Panc1 (cell line): ENCODE measurements around the gene RRP8. TPM values are rescaled to one million over a fixed set of nuclear protein-coding genes. Genes with fewer than 3 reads are reported as not detected.

Source experiments
- ATAC-seq: fragments of 200-7000 bp; cut with Tn5 transposase; 2 replicates; pipeline ENCODE4 v1.9.1; 2020; ENCODE audit warnings: mild to moderate bottlenecking, moderate library complexity
- BruUV-seq: library from RNA; stranded (reverse); fragments of 400-500 nt; replicated peaks from 2 replicates; lab custom pipeline; 2021; lab: Mats Ljungman, UMichigan
- CTCF ChIA-PET: fragments of 300-600 bp; sonication (Branson Sonifier 250); formaldehyde crosslinking; loops from one replicate; lab custom pipeline; 2022; ENCODE audit warnings: antibody characterized with exemption; lab: Charles Lee
- POLR2A ChIA-PET: fragments of 300-600 bp; sonication (Branson Sonifier 250); formaldehyde crosslinking; loops from one replicate; lab custom pipeline; 2022; ENCODE audit warnings: antibody characterized with exemption; lab: Charles Lee
- DNase-seq: peaks from one replicate; pipeline ENCODE4 v3.0.0-alpha.2; 2010; ENCODE audit warnings: low read depth, low spot score
- H3K27ac ChIP-seq: 2 replicates; pipeline ENCODE4 v1.5.1; 2011; ENCODE audit warnings: mild to moderate bottlenecking, low read length, inconsistent platforms
- H3K27me3 ChIP-seq: fragments of 200-500 bp; sonication (Bioruptor generic); 2 replicates; pipeline ENCODE4 v1.6.0; 2014; ENCODE audit warnings: low read length, inconsistent platforms; ENCODE audit not compliant: control insufficient read depth, insufficient read depth
- H3K36me3 ChIP-seq: fragments of 200-500 bp; sonication (Bioruptor generic); 2 replicates; pipeline ENCODE4 v1.5.1; 2014; ENCODE audit warnings: inconsistent platforms, mild to moderate bottlenecking, low read length, moderate library complexity; ENCODE audit not compliant: control insufficient read depth, insufficient read depth
- H3K4me1 ChIP-seq: 2 replicates; pipeline ENCODE4 v1.5.1; 2011; ENCODE audit warnings: inconsistent platforms, mild to moderate bottlenecking, low read length, moderate library complexity; ENCODE audit not compliant: control insufficient read depth, insufficient read depth
- H3K4me3 ChIP-seq, 2 experiments: 2 replicates each; pipeline ENCODE4 v1.5.1; 2011 to 2012; ENCODE audit warnings: low read depth in 2 of 2, low read length in 2 of 2, mild to moderate bottlenecking in 2 of 2, inconsistent platforms in 1 of 2, moderate library complexity in 1 of 2
- H3K9me3 ChIP-seq: fragments of 200-500 bp; sonication (Bioruptor generic); 2 replicates; pipeline ENCODE4 v1.5.1; 2014; ENCODE audit warnings: low read depth, mild to moderate bottlenecking, inconsistent platforms, low read length, moderate library complexity; ENCODE audit not compliant: control insufficient read depth, insufficient read depth
- POLR2AphosphoS5 ChIP-seq: IDR thresholded peaks from 2 replicates; pipeline ENCODE4 v1.6.1; 2012; ENCODE audit warnings: mild to moderate bottlenecking, low read depth, low read length, moderate library complexity
- SIN3A ChIP-seq: IDR thresholded peaks from 2 replicates; pipeline ENCODE4 v1.6.1; 2012; ENCODE audit warnings: low read depth, mild to moderate bottlenecking, low read length, moderate library complexity, borderline replicate concordance; ENCODE audit not compliant: insufficient read depth
- TCF7L2 ChIP-seq: IDR thresholded peaks from 2 replicates; pipeline ENCODE4 v1.6.1; 2011; ENCODE audit warnings: mild to moderate bottlenecking, low read depth, low read length, inconsistent platforms
- in situ Hi-C: cut with HindIII; loops from 2 replicates; pipeline ENCODE4 v1.10.0; 2016; ENCODE audit warnings: low sequenced_read_pairs, low pct_unique_long_range_greater_than_20kb
- intact Hi-C: fragments of 100-400 bp; cut with micrococcal nuclease; formaldehyde crosslinking; loops from one replicate; pipeline ENCODE4 v1.10.0; 2022; ENCODE audit not compliant: unreplicated experiment
- total RNA-seq: library from RNA; stranded (reverse); gene quantifications from one replicate; pipeline ENCODE4 v1.2.1, GENCODE V29; 2021; ENCODE audit not compliant: unreplicated experiment
- TF ChIP-seq, protein P1 (sequence below), 2 experiments: IDR thresholded peaks; 2 replicates each; pipeline ENCODE4 v1.6.1; 2011 to 2012; ENCODE audit warnings: low read depth in 2 of 2, control low read depth in 1 of 2, low read length in 1 of 2, mild to moderate bottlenecking in 1 of 2, moderate library complexity in 1 of 2; ENCODE audit not compliant: insufficient read depth in 1 of 2
- TF ChIP-seq, protein P2 (sequence below): fragments of 450-650 bp; IDR thresholded peaks from 2 replicates; pipeline ENCODE4 v1.5.1; 2017; ENCODE audit warnings: mild to moderate bottlenecking

The RRP8 gene
- total RNA-seq, 1 experiment from 2014 or later = 23.1 TPM

DNA sequence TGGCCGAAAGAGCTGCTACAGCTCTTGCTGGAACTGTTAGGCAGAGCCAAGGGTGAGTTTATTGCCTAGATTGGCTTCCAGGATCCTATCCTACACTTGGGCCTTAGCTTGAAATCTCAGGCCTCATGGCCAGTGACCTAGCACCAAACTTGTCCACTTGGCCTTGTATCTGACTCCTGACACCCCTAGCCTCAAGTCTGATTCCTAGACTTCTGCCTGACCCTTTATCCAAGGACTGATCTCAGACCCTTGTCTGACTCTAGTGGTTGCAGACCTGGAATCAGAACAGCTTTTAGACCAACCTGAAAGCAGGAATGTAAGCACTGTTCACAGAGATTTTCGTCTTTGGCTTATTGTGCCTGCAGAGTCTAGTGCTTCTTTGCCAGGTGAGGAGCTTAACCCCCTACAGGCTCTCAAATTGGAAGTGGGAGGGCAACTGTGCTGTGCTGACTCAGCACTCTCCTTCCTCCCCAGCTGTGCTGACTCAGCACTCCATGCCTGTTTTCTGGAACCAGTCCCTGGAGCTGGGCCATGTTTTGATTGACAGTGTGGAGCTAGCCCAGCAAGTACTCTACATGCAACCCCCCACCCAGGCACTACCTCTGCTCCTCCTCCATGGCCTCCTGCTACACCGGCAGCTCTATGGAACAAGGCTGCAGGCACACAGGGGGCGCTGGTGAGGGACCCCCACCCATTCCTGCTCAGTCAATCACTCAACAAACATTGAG is 35.1 kb downstream of the RRP8 start:
- CTCF ChIA-PET = interaction anchor here (0.7 kb wide), 1 partner anchor 1636 kb away, joined by 6 read pairs; no protein-coding TSS in a partner anchor
- intact Hi-C loops = loop anchor here (10.0 kb wide), 1 partner anchor 726 kb away; no protein-coding TSS in a partner anchor

DNA sequence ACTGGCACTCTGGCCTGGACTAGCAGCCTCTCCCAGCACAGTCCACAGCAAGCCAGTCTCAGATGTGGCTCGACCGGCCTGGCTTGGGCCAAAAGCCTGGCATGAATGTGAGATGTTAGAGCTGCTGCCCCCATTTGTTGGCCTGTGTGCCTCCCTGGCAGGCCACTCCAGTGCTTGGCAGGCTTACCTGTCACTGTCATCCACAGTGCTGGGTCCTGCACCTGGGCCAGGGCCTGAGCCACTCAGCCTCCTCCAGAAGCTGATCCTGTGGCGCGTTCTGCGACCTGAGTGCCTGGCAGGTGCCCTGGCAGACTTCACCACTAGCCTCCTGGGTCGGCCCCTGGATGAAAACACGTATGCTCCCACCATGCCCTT is 36.1 kb downstream of the RRP8 start:
- intact Hi-C loops = loop anchor here (10.0 kb wide), 1 partner anchor 727 kb away; no protein-coding TSS in a partner anchor
- no peak for DNase-seq
- ATAC-seq = no peak
- H3K36me3 ChIP-seq = no peaks in the 10 kb centered on the region
- ChIA-PET CTCF (no interaction called here), POLR2A (no interaction called here)
- no peaks in the 10 kb centered on the region for H3K4me1 ChIP-seq
- H3K4me3 ChIP-seq = no peak overlapping the region
- no peak overlapping the region for H3K27ac ChIP-seq
- in situ Hi-C loops = no loop called here
- H3K27me3 ChIP-seq = no peaks in the 10 kb centered on the region
- no TSS peak for BruUV-seq
- TF ChIP-seq, protein P1, sequence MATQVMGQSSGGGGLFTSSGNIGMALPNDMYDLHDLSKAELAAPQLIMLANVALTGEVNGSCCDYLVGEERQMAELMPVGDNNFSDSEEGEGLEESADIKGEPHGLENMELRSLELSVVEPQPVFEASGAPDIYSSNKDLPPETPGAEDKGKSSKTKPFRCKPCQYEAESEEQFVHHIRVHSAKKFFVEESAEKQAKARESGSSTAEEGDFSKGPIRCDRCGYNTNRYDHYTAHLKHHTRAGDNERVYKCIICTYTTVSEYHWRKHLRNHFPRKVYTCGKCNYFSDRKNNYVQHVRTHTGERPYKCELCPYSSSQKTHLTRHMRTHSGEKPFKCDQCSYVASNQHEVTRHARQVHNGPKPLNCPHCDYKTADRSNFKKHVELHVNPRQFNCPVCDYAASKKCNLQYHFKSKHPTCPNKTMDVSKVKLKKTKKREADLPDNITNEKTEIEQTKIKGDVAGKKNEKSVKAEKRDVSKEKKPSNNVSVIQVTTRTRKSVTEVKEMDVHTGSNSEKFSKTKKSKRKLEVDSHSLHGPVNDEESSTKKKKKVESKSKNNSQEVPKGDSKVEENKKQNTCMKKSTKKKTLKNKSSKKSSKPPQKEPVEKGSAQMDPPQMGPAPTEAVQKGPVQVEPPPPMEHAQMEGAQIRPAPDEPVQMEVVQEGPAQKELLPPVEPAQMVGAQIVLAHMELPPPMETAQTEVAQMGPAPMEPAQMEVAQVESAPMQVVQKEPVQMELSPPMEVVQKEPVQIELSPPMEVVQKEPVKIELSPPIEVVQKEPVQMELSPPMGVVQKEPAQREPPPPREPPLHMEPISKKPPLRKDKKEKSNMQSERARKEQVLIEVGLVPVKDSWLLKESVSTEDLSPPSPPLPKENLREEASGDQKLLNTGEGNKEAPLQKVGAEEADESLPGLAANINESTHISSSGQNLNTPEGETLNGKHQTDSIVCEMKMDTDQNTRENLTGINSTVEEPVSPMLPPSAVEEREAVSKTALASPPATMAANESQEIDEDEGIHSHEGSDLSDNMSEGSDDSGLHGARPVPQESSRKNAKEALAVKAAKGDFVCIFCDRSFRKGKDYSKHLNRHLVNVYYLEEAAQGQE (IDR thresholded peaks at IDR 0.05; ENCODE audit: insufficient read depth in 1 of 2, low read depth in 2 of 2, low read length in 1 of 2) = no peak
- no peak for TF ChIP-seq POLR2AphosphoS5
- TF ChIP-seq SIN3A = no peak
- TF ChIP-seq, protein P2, sequence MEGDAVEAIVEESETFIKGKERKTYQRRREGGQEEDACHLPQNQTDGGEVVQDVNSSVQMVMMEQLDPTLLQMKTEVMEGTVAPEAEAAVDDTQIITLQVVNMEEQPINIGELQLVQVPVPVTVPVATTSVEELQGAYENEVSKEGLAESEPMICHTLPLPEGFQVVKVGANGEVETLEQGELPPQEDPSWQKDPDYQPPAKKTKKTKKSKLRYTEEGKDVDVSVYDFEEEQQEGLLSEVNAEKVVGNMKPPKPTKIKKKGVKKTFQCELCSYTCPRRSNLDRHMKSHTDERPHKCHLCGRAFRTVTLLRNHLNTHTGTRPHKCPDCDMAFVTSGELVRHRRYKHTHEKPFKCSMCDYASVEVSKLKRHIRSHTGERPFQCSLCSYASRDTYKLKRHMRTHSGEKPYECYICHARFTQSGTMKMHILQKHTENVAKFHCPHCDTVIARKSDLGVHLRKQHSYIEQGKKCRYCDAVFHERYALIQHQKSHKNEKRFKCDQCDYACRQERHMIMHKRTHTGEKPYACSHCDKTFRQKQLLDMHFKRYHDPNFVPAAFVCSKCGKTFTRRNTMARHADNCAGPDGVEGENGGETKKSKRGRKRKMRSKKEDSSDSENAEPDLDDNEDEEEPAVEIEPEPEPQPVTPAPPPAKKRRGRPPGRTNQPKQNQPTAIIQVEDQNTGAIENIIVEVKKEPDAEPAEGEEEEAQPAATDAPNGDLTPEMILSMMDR = no peak
- TF ChIP-seq TCF7L2 = no peak
- H3K9me3 ChIP-seq = no peaks in the 10 kb centered on the region

More for the DNA sequence above, 35.1 kb downstream of the RRP8 start:
- TF ChIP-seq POLR2AphosphoS5 = no peak
- TF ChIP-seq TCF7L2 = no peak
- TF ChIP-seq, protein P2 = no peak
- TF ChIP-seq SIN3A = no peak
- TF ChIP-seq, protein P1 (IDR thresholded peaks at IDR 0.05; ENCODE audit: insufficient read depth in 1 of 2, low read depth in 2 of 2, low read length in 1 of 2) = no peak
- POLR2A ChIA-PET = no interaction called here
- Histone ChIP-seq H3K27me3 (no peaks in the 10 kb centered on the region), H3K27ac (no peak overlapping the region), H3K4me1 (no peaks in the 10 kb centered on the region), H3K9me3 (no peaks in the 10 kb centered on the region), H3K36me3 (no peaks in the 10 kb centered on the region), H3K4me3 (no peak overlapping the region)
- BruUV-seq = no TSS peak
- in situ Hi-C loops = no loop called here
- DNase-seq (no peak), ATAC-seq (0 out of 2 replicates have a peak, but pooled peaks have one; percentile 25)
